Gastrocnemius medialis (tissue), 4 donors: Measurements from ENCODE around the gene SLC24A3. TPM values are rescaled to one million over a fixed set of nuclear protein-coding genes. Genes with fewer than 3 reads are reported as not detected.

Experiments used
- ATAC-seq, 2 donors: fragments of 150-250 bp; one replicate each; pipeline ENCODE4 v1.9.1; 2016
- DNase-seq, 2 donors: peaks; one replicate each; pipeline ENCODE4 v3.0.0-alpha.2; 2019
- H3K27ac ChIP-seq, 4 donors: fragments of 200-600 bp; sonication (generic); 1 replicate in 1 of 4; 2 replicates in 3 of 4; pipeline ENCODE4 v1.5.1; 2016 to 2018; ENCODE audit warnings: mild to moderate bottlenecking in 2 of 4, moderate library complexity in 1 of 4
- H3K27me3 ChIP-seq, 3 donors: fragments of 200-600 bp; sonication (generic) in 2 of 3; 1 replicate in 1 of 3; 2 replicates in 2 of 3; pipeline versions ENCODE4 v1.5.1 to v1.6.0; 2016 to 2019; ENCODE audit warnings: mild to moderate bottlenecking in 1 of 3, moderate library complexity in 1 of 3
- H3K36me3 ChIP-seq, 2 donors: fragments of 200-600 bp; sonication (generic) in 1 of 2; one replicate each; pipeline ENCODE4 v1.5.1; 2017 to 2018
- H3K4me1 ChIP-seq, 2 donors: fragments of 200-600 bp; sonication (generic) in 1 of 2; one replicate each; pipeline ENCODE4 v1.5.1; 2016 to 2017; ENCODE audit warnings: mild to moderate bottlenecking in 2 of 2
- H3K4me3 ChIP-seq, 4 donors: fragments of 200-600 bp; sonication (generic) in 3 of 4; 1 replicate in 1 of 4; 2 replicates in 3 of 4; pipeline ENCODE4 v1.5.1; 2016 to 2019; ENCODE audit warnings: mild to moderate bottlenecking in 2 of 4
- H3K9me3 ChIP-seq, 3 donors: fragments of 200-600 bp; sonication (generic) in 2 of 3; 1 replicate in 1 of 3; 2 replicates in 2 of 3; pipeline ENCODE4 v1.5.1; 2016 to 2019
- POLR2A ChIP-seq, 2 donors: fragments of 450-650 bp; IDR thresholded peaks; one replicate each; pipeline ENCODE4 v1.6.1; 2017; ENCODE audit warnings: antibody characterized with exemption in 2 of 2, mild to moderate bottlenecking in 2 of 2, moderate library complexity in 2 of 2
- in situ Hi-C, 4 donors: fragments of 200-750 bp; cut with MboI; loops; one replicate each; pipeline versions ENCODE4 v1.15.0 to v1.8.0; 2017; ENCODE audit warnings: low sequenced_read_pairs in 4 of 4
- intact Hi-C: fragments of 100-400 bp; cut with DNase I; formaldehyde crosslinking; loops from one replicate; pipeline ENCODE4 v1.15.1; 2023; ENCODE audit warnings: low total_unique reads
- total RNA-seq, 4 donors: library from RNA; depleted of rRNA; stranded (reverse); fragments of >200 nt; gene quantifications; one replicate each; pipeline versions ENCODE4 v1.1.0 to v1.2.3, GENCODE V29; 2016
- TF ChIP-seq, protein P1 (sequence below), 5 experiments: fragments of 450-650 bp in 3 of 5; fragments of 200-600 bp in 2 of 5; sonication (generic) in 2 of 5; IDR thresholded peaks in 4 of 5; conservative IDR thresholded peaks in 1 of 5; 1 replicate in 4 of 5; 2 replicates in 1 of 5; pipeline ENCODE4 v1.5.1; 2016 to 2019; ENCODE audit warnings: antibody characterized with exemption in 5 of 5, mild to moderate bottlenecking in 3 of 5, moderate library complexity in 3 of 5

SLC24A3 gene
- total RNA-seq, 4 donors from 2014 or later = 3.3 to 7.8 (median 6.7) TPM

DNA sequence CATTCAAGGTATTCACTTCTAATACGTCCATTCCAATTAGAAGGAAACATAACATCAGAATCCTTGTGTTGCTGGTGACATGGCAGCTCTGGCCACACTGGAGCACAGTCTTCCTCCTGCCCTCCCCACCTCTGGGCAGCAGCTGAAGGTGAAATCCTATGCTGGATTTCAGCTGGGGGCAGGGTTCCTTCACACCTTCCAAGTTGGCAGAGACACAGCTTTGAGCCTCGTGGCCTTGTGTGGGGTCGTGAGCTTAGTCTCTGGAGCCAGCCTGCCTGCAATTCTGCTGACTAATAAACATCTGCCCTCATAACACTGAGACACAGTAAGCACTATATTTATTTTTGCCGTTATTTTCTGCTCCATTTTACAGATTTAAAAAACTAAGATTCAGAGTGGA, 326.7 kb downstream of the SLC24A3 start:
- intact Hi-C loops = no loop called here
- H3K4me3 ChIP-seq = no peak overlapping the region
- TF ChIP-seq, protein P1, sequence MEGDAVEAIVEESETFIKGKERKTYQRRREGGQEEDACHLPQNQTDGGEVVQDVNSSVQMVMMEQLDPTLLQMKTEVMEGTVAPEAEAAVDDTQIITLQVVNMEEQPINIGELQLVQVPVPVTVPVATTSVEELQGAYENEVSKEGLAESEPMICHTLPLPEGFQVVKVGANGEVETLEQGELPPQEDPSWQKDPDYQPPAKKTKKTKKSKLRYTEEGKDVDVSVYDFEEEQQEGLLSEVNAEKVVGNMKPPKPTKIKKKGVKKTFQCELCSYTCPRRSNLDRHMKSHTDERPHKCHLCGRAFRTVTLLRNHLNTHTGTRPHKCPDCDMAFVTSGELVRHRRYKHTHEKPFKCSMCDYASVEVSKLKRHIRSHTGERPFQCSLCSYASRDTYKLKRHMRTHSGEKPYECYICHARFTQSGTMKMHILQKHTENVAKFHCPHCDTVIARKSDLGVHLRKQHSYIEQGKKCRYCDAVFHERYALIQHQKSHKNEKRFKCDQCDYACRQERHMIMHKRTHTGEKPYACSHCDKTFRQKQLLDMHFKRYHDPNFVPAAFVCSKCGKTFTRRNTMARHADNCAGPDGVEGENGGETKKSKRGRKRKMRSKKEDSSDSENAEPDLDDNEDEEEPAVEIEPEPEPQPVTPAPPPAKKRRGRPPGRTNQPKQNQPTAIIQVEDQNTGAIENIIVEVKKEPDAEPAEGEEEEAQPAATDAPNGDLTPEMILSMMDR (IDR thresholded peaks at IDR 0.05 in 4 of 5, conservative IDR thresholded peaks at IDR 0.05 in 1 of 5) = no peak
- no peak for TF ChIP-seq POLR2A (IDR thresholded peaks at IDR 0.05)
- H3K9me3 ChIP-seq = no peaks in the 10 kb centered on the region
- peaks cover 16 to 18% of the 10 kb centered on the region in 2 donors for H3K4me1 ChIP-seq
- DNase-seq (peak; percentile 6 to 55), ATAC-seq (peak; percentile 72 to 91)
- peak overlapping the region in 2 of 4 donors; percentile 3 to 10 for H3K27ac ChIP-seq
- H3K27me3 ChIP-seq = no peaks in the 10 kb centered on the region
- H3K36me3 ChIP-seq = no peaks in the 10 kb centered on the region
- in situ Hi-C loops = loop anchor here in 2 of 4 donors (25.0 kb wide), 1 partner anchor 102 kb away; no protein-coding TSS in a partner anchor

DNA sequence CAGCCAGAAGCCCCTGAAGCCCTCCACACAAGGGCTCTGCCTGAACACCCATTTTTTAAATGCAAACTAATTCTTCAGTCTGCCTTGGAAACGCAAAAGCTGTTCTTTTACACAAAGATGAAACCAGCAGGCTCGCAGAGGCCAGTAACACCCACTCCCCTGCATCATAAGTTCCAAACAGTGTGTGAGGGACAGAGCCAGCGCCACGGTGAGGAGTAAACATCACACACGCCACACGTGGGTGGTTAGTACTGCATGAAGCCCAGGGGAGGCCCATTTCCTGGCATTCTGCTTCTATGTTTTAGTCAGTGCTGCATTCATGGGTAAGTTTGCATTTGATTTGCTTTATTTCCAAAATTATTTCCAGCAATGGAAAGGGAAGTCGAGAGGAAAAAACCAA, 327.9 kb downstream of the SLC24A3 start:
- in situ Hi-C loops = loop anchor here in 2 of 4 donors (25.0 kb wide), 1 partner anchor 103 kb away; no protein-coding TSS in a partner anchor
- ATAC-seq = no peak

DNA sequence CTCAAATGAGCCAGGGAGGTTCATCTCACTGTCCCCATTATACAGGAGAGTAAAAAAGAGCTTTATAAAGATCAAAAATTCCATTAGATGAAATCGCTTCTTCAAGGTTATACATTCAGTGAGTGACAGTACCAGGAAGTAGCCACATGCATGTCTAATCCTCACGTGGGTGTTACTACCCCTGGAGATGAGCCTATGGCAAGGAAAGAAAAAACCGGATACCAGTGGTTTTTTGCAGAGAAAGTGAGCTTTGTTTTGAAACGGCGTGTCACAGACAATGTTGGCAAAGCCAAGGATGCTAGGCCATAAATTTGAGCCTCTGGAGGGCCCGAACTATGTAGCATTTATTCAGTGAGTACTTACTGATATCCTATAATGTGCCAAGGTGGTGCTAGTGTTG, 330.7 kb downstream of the SLC24A3 start:
- DNase-seq (no peak), ATAC-seq (no peak)
- Histone ChIP-seq H3K36me3 (no peaks in the 10 kb centered on the region), H3K27ac (no peak overlapping the region), H3K4me3 (no peak overlapping the region), H3K27me3 (no peaks in the 10 kb centered on the region), H3K9me3 (no peaks in the 10 kb centered on the region), H3K4me1 (peaks cover 16 to 21% of the 10 kb centered on the region in 2 donors)
- intact Hi-C loops (no loop called here), in situ Hi-C loops (loop anchor here in 2 of 4 donors (25.0 kb wide), 1 partner anchor 106 kb away; no protein-coding TSS in a partner anchor)
- no peak for TF ChIP-seq POLR2A (IDR thresholded peaks at IDR 0.05)
- TF ChIP-seq, protein P1 (IDR thresholded peaks at IDR 0.05 in 4 of 5, conservative IDR thresholded peaks at IDR 0.05 in 1 of 5) = no peak

More for the DNA sequence above, 327.9 kb downstream of the SLC24A3 start:
- TF ChIP-seq, protein P1 (IDR thresholded peaks at IDR 0.05 in 4 of 5, conservative IDR thresholded peaks at IDR 0.05 in 1 of 5) = no peak
- H3K27ac ChIP-seq = no peak overlapping the region
- no peaks in the 10 kb centered on the region for H3K9me3 ChIP-seq
- no peaks in the 10 kb centered on the region for H3K27me3 ChIP-seq
- no peak overlapping the region for H3K4me3 ChIP-seq
- no peak for DNase-seq
- H3K36me3 ChIP-seq = no peaks in the 10 kb centered on the region
- intact Hi-C loops = no loop called here
- H3K4me1 ChIP-seq = peaks cover 16 to 18% of the 10 kb centered on the region in 2 donors

DNA sequence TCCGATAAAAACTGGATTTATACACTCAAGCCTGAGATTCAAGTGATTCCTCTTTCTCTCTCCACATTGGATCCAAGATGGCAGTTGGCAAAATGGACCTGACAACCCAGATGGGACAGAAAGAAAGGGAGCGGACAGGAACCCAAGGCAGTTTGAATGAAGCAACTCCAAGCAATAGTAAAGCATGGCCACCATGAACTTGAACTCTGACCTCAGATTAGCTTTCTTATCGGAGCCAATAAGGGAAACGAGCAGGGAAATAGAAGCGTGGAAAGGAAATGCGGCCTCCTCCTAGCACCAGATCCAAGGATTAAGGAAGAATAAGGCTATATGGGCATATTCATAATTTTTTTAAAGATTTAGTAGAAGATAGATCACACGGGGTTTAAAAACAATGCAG, 332.2 kb downstream of the SLC24A3 start:
- Histone ChIP-seq H3K4me3 (no peak overlapping the region), H3K27ac (no peak overlapping the region), H3K4me1 (peaks cover under 1 to 6% of the 10 kb centered on the region in 2 donors), H3K9me3 (no peaks in the 10 kb centered on the region), H3K27me3 (no peaks in the 10 kb centered on the region), H3K36me3 (no peaks in the 10 kb centered on the region)
- intact Hi-C loops (no loop called here), in situ Hi-C loops (loop anchor here in 2 of 4 donors (25.0 kb wide), 1 partner anchor 107 kb away; no protein-coding TSS in a partner anchor)
- TF ChIP-seq, protein P1 (IDR thresholded peaks at IDR 0.05 in 4 of 5, conservative IDR thresholded peaks at IDR 0.05 in 1 of 5) = no peak
- no peak for TF ChIP-seq POLR2A (IDR thresholded peaks at IDR 0.05)
- ATAC-seq = no peak
- DNase-seq = no peak

DNA sequence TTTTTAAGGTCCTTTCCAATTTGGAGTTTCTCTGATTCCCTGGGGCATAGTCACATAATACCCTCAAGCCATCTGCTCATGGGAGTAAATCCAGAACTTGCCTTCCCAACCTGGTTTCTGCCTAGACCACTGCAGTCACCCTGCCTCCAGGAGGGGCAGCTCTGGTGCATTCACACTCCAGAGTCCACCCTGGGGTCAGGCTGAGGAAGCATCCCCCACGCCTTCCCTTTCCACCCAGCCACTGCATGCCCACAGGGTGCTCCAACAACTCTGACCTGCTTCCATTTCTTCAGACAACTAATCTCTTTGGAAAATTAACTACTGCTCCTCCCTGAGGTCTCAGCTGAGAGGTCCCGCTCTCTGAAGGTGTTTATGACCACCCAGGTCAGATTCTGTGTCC, 334.2 kb downstream of the SLC24A3 start:
- intact Hi-C loops (no loop called here), in situ Hi-C loops (loop anchor here in 2 of 4 donors (25.0 kb wide), 1 partner anchor 109 kb away; no protein-coding TSS in a partner anchor)
- Histone ChIP-seq H3K4me1 (peaks cover 0 to 3% of the 10 kb centered on the region in 2 donors), H3K27me3 (no peaks in the 10 kb centered on the region), H3K36me3 (no peaks in the 10 kb centered on the region), H3K9me3 (no peaks in the 10 kb centered on the region), H3K27ac (no peak overlapping the region), H3K4me3 (no peak overlapping the region)
- no peak for ATAC-seq
- DNase-seq = no peak
- TF ChIP-seq, protein P1 (IDR thresholded peaks at IDR 0.05 in 4 of 5, conservative IDR thresholded peaks at IDR 0.05 in 1 of 5) = no peak
- TF ChIP-seq POLR2A (IDR thresholded peaks at IDR 0.05) = no peak
